Keratinocyte (primary cell): ENCODE data around the gene ZC3H18.

Source experiments
- EZH2 ChIP-seq: IDR thresholded peaks from one replicate; pipeline ENCODE4 v1.6.1; 2012; ENCODE audit warnings: inconsistent platforms, mild to moderate bottlenecking, low read length, moderate library complexity
- TF ChIP-seq, protein P1 (sequence below), 3 experiments: IDR thresholded peaks in 1 of 3; conservative IDR thresholded peaks in 1 of 3; optimal IDR thresholded peaks in 1 of 3; 2 replicates in 2 of 3; 3 replicates in 1 of 3; pipeline versions ENCODE3 to v1.5.1; 2011; ENCODE audit warnings: low read length in 3 of 3, mild to moderate bottlenecking in 3 of 3, moderate library complexity in 2 of 3, control low read depth in 1 of 3, inconsistent platforms in 1 of 3; ENCODE audit not compliant: insufficient read depth in 2 of 3; ENCODE audit errors: extremely low read depth in 1 of 3

DNA sequence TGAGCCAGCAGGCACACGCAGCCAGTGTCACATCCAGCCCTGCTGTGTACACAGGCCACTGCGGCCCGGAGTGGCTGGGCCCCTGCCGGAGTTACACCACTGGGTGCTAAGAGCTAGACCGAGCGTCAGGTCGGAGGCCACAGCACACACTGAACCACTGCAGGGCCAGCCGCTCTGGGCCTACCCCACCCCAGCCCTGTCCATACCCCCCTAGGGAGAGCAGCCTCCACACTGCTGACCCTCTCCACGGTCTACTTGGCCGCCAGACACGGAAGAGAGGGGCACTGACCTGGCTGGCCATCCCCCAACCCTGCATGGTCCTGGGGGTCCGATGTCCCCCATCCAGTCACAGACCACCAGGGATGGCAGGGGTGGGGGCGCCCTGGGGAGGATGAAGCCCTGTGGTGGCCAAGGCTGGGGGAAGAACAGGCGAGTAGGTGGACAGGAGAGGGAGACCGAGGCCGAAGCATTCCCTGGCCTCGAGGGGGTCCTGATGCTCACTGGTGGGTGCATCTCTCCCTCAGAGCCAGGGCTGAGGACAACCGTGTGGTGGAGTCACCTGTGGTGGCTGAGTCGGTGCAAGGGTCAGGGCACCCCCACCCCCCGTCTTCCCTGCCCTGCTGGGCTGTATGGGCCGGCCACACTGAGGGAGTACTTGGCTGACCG, 34.9 kb upstream of the ZC3H18 start:
- TF ChIP-seq, protein P1, sequence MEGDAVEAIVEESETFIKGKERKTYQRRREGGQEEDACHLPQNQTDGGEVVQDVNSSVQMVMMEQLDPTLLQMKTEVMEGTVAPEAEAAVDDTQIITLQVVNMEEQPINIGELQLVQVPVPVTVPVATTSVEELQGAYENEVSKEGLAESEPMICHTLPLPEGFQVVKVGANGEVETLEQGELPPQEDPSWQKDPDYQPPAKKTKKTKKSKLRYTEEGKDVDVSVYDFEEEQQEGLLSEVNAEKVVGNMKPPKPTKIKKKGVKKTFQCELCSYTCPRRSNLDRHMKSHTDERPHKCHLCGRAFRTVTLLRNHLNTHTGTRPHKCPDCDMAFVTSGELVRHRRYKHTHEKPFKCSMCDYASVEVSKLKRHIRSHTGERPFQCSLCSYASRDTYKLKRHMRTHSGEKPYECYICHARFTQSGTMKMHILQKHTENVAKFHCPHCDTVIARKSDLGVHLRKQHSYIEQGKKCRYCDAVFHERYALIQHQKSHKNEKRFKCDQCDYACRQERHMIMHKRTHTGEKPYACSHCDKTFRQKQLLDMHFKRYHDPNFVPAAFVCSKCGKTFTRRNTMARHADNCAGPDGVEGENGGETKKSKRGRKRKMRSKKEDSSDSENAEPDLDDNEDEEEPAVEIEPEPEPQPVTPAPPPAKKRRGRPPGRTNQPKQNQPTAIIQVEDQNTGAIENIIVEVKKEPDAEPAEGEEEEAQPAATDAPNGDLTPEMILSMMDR (optimal IDR thresholded peaks at IDR 0.05 in 1 of 3, IDR thresholded peaks at IDR 0.05 in 1 of 3, conservative IDR thresholded peaks at IDR 0.05 in 1 of 3; ENCODE audit: extremely low read depth in 1 of 3, insufficient read depth in 2 of 3, low read length in 3 of 3) = no peak
- TF ChIP-seq EZH2 = no peak
